Activated T-cell treated with anti-CD3 and anti-CD28 coated beads for 4 hours (primary cell): ENCODE measurements around the gene HBZ.
"Not testable (repeated sequence)": the region's sequence is repeated elsewhere in the genome, so short reads cannot be mapped to it uniquely, and the experiment has no call there.

Source experiments
- DNase-seq: peaks from one replicate; pipeline ENCODE4 v3.0.0-alpha.2; 2020

HBZ gene

GRCh38 chr16:180101-180675 lies 27.7 kb downstream of the HBZ start, which contains the start of gene HBQ1:
Gene HBQ1, plus strand, starts transcription at chr16:180459. Its CDS starts 28 bp downstream, at chr16:180487.
- DNase-seq, result peak; percentile 24

- DNase-seq, result peak; percentile 81
Measured at GRCh38 chr16:180681-181564, 28.5 kb downstream of the HBZ start.

GRCh38 chr16:181565-182021 lies 29.1 kb downstream of the HBZ start:
- no peak for DNase-seq

- DNase-seq, result no peak
Measured at GRCh38 chr16:183005-183404, 30.6 kb downstream of the HBZ start.

GRCh38 chr16:185213-185612 lies 32.8 kb downstream of the HBZ start:
- no peak for DNase-seq

GRCh38 chr16:185691-186090 lies 33.2 kb downstream of the HBZ start:
- no peak for DNase-seq

- DNase-seq, result no peak
Measured at GRCh38 chr16:187330-187729, 34.9 kb downstream of the HBZ start.

GRCh38 chr16:188674-189073 lies 36.2 kb downstream of the HBZ start:
- no peak for DNase-seq

- DNase-seq, result no peak
Measured at GRCh38 chr16:189604-190186, 37.3 kb downstream of the HBZ start.

- DNase-seq, result no peak
Measured at GRCh38 chr16:191831-192230, 39.4 kb downstream of the HBZ start.

GRCh38 chr16:192686-193085 lies 40.2 kb downstream of the HBZ start:
- DNase-seq, result no peak

GRCh38 chr16:193441-193840 lies 41.0 kb downstream of the HBZ start:
- DNase-seq, result no peak

- DNase-seq, result no peak
Measured at GRCh38 chr16:194516-194915, 42.1 kb downstream of the HBZ start.

GRCh38 chr16:200388-200787 lies 47.9 kb downstream of the HBZ start:
- no peak for DNase-seq

- no peak for DNase-seq
Measured at GRCh38 chr16:203246-203645, 50.8 kb downstream of the HBZ start.

- not testable (repeated sequence) for DNase-seq
Measured at GRCh38 chr16:204046-204445, 51.6 kb downstream of the HBZ start.
